HepG2 (cell line): ENCODE data around the gene PLPP3. TPM values are rescaled to one million over a fixed set of nuclear protein-coding genes. Genes with fewer than 3 reads are reported as not detected.

Experiments
- ATAC-seq: fragments of 200-7000 bp; cut with Tn5 transposase; 3 replicates; pipeline ENCODE4 v1.9.1; 2020; ENCODE audit warnings: mild to moderate bottlenecking, moderate library complexity
- BruUV-seq: library from RNA; stranded (reverse); fragments of 400-500 nt; replicated peaks from 2 replicates; lab custom pipeline; 2021; lab: Mats Ljungman, UMichigan
- CTCF ChIA-PET: fragments of 300-600 bp; formaldehyde crosslinking; extraction: SDS; loops from one replicate; lab custom pipeline; 2021; ENCODE audit warnings: low total read pairs, inconsistent platforms, low intra/inter-chr PET ratio; lab: Yijun Ruan, JAX
- POLR2A ChIA-PET: fragments of 350-600 bp; sonication (Branson Sonifier 250); formaldehyde crosslinking; loops from one replicate; lab custom pipeline; 2020; ENCODE audit warnings: antibody characterized with exemption, inconsistent platforms; lab: Yijun Ruan, JAX
- DNase-seq: peaks from one replicate; pipeline ENCODE4 v3.0.0-alpha.2; 2015; ENCODE audit warnings: low spot score
- FAIRE-seq: peaks from 3 replicates; lab custom pipeline; 2011; peaks lifted over from hg19 to GRCh38; lab: Jason Lieb, UNC
- H2AFZ ChIP-seq: one replicate; pipeline ENCODE4 v1.6.1; 2011; ENCODE audit warnings: low read length, inconsistent platforms
- H3K27ac ChIP-seq: fragments of 300-600 bp; 3 replicates; pipeline ENCODE4 v1.8.0; 2011; ENCODE audit warnings: mixed run types, mild to moderate bottlenecking, mixed read lengths, low read length, inconsistent platforms; ENCODE audit not compliant: insufficient read depth; ENCODE audit errors: extremely low read length
- H3K27me3 ChIP-seq, 2 experiments: fragments of 200-600 bp in 1 of 2; 2 replicates in 1 of 2; 3 replicates in 1 of 2; pipeline versions ENCODE4 v1.6.0 to v1.8.0; 2011; ENCODE audit warnings: low read length in 2 of 2, mild to moderate bottlenecking in 2 of 2, moderate library complexity in 2 of 2, inconsistent platforms in 1 of 2; ENCODE audit not compliant: insufficient read depth in 2 of 2, control insufficient read depth in 1 of 2
- H3K36me3 ChIP-seq, 2 experiments: fragments of 200-600 bp in 1 of 2; replicated peaks in 1 of 2; 2 replicates in 1 of 2; 3 replicates in 1 of 2; pipeline versions ENCODE4 v1.5.1 to v1.8.0; 2011; ENCODE audit warnings: low read length in 2 of 2, inconsistent platforms in 1 of 2; ENCODE audit not compliant: insufficient read depth in 2 of 2, control insufficient read depth in 1 of 2
- H3K4me1 ChIP-seq: 2 replicates; pipeline ENCODE4 v1.5.1; 2012; ENCODE audit warnings: low read length, inconsistent platforms; ENCODE audit not compliant: insufficient read depth
- H3K4me2 ChIP-seq: 2 replicates; pipeline ENCODE4 v1.6.0; 2011; ENCODE audit warnings: low read depth, low read length, inconsistent platforms
- H3K4me3 ChIP-seq, 3 experiments: fragments of 200-600 bp in 1 of 3; sonication (generic), shearing (Covaris generic) in 1 of 3; replicated peaks in 1 of 3; 2 replicates each; pipeline ENCODE4 v1.5.1; 2011 to 2016; ENCODE audit warnings: low read length in 3 of 3, inconsistent platforms in 2 of 3, low read depth in 2 of 3, mild to moderate bottlenecking in 2 of 3, control low read depth in 1 of 3, mixed read lengths in 1 of 3; ENCODE audit not compliant: insufficient read depth in 1 of 3
- H3K79me2 ChIP-seq: one replicate; pipeline ENCODE4 v1.6.1; 2011; ENCODE audit warnings: low read length, inconsistent platforms; ENCODE audit not compliant: insufficient read depth
- H3K9ac ChIP-seq: 2 replicates; pipeline ENCODE4 v1.6.0; 2011; ENCODE audit warnings: mild to moderate bottlenecking, low read depth, low read length, inconsistent platforms; ENCODE audit not compliant: insufficient read depth
- H3K9me3 ChIP-seq: 2 replicates; pipeline ENCODE4 v1.5.1; 2012; ENCODE audit warnings: mild to moderate bottlenecking, low read length
- H4K20me1 ChIP-seq: 2 replicates; pipeline ENCODE4 v1.6.0; 2011; ENCODE audit warnings: inconsistent platforms, mild to moderate bottlenecking, low read length, moderate library complexity; ENCODE audit not compliant: insufficient read depth
- ASH2L ChIP-seq: fragments of 300-600, 200-600 bp; sonication (generic); IDR thresholded peaks from 2 replicates; pipeline ENCODE4 v1.7.0; 2017; ENCODE audit warnings: low read depth, mild to moderate bottlenecking, moderate library complexity, mixed read lengths, low read length; ENCODE audit not compliant: insufficient read length
- CHD4 ChIP-seq: fragments of 200-600 bp; sonication (generic); IDR thresholded peaks from 2 replicates; pipeline ENCODE4 v1.7.0; 2017; ENCODE audit warnings: mild to moderate bottlenecking, low read length, borderline replicate concordance
- CREM ChIP-seq, 2 experiments: sonication (generic) in 1 of 2; formaldehyde crosslinking in 1 of 2; IDR thresholded peaks; 2 replicates each; pipeline versions ENCODE4 v1.4.0 to v1.6.1; 2016 to 2020; ENCODE audit warnings: antibody characterized with exemption in 1 of 2, mild to moderate bottlenecking in 1 of 2, missing genetic modification reagents in 1 of 2
- LCORL ChIP-seq, 2 experiments: fragments of 450-650 bp in 1 of 2; sonication (generic) in 1 of 2; formaldehyde crosslinking in 1 of 2; IDR thresholded peaks; 2 replicates each; pipeline versions ENCODE4 v1.5.0 to v1.6.1; 2017 to 2020; ENCODE audit warnings: antibody characterized with exemption in 1 of 2, missing genetic modification reagents in 1 of 2
- MTA1 ChIP-seq: sonication (generic); formaldehyde crosslinking; IDR thresholded peaks from 2 replicates; pipeline ENCODE4 v1.4.0; 2020; ENCODE audit warnings: missing genetic modification reagents, mild to moderate bottlenecking, borderline replicate concordance
- NONO ChIP-seq, 2 experiments: fragments of 450-650 bp in 1 of 2; sonication (generic) in 1 of 2; formaldehyde crosslinking in 1 of 2; IDR thresholded peaks in 1 of 2; conservative IDR thresholded peaks in 1 of 2; 2 replicates each; pipeline versions ENCODE4 v1.6.1 to v1.8.0; 2017 to 2022; ENCODE audit warnings: mild to moderate bottlenecking in 1 of 2, missing genetic modification reagents in 1 of 2, moderate library complexity in 1 of 2
- RBM22 ChIP-seq: fragments of 200-400 bp; formaldehyde crosslinking; optimal IDR thresholded peaks from 2 replicates; pipeline ENCODE3; 2017; ENCODE audit warnings: mild to moderate bottlenecking, low read length, moderate library complexity
- TGIF2 ChIP-seq: IDR thresholded peaks from 2 replicates; pipeline ENCODE4 v1.6.1; 2016; ENCODE audit warnings: control low read depth, missing compliant biosample characterization
- ZBTB20 ChIP-seq: sonication (generic); formaldehyde crosslinking; IDR thresholded peaks from 2 replicates; pipeline ENCODE4 v1.8.1; 2023; ENCODE audit warnings: missing genetic modification reagents, low read depth, mild to moderate bottlenecking, borderline replicate concordance
- ZNF558 ChIP-seq: sonication (generic); formaldehyde crosslinking; IDR thresholded peaks from 2 replicates; pipeline ENCODE4 v1.9.0; 2022; ENCODE audit warnings: mild to moderate bottlenecking, missing genetic modification reagents, borderline replicate concordance
- ZNF605 ChIP-seq: sonication (generic); formaldehyde crosslinking; IDR thresholded peaks from 2 replicates; pipeline ENCODE4 v1.8.0; 2022; ENCODE audit warnings: mild to moderate bottlenecking, missing genetic modification reagents
- ZNF652 ChIP-seq: IDR thresholded peaks from 2 replicates; pipeline ENCODE4 v1.6.1; 2016; ENCODE audit warnings: low read depth, borderline replicate concordance
- ZNF691 ChIP-seq: sonication (generic); formaldehyde crosslinking; IDR thresholded peaks from 2 replicates; pipeline ENCODE4 v1.4.0; 2020; ENCODE audit warnings: missing genetic modification reagents, low read depth, mild to moderate bottlenecking, borderline replicate concordance
- ZNF883 ChIP-seq: sonication (generic); formaldehyde crosslinking; IDR thresholded peaks from 2 replicates; pipeline ENCODE4 v1.5.1; 2020; ENCODE audit warnings: mild to moderate bottlenecking, missing genetic modification reagents; ENCODE audit errors: not compliant biosample characterization
- WGBS: methylation state at CpG from one replicate; pipeline ENCODE4 v1.1.6; 2017; ENCODE audit warnings: low lambda C conversion rate; 5-methylcytosine and 5-hydroxymethylcytosine counted together
- in situ Hi-C: cut with HindIII; loops from 2 replicates; pipeline ENCODE4 v1.10.0; 2017; ENCODE audit warnings: low pct_unique_long_range_greater_than_20kb; ENCODE audit not compliant: extremely low pct_ligation_motif_present
- intact Hi-C: fragments of 100-400 bp; cut with micrococcal nuclease; formaldehyde crosslinking; loops from one replicate; pipeline ENCODE4 v1.10.0; 2022; ENCODE audit not compliant: unreplicated experiment
- polyA plus RNA-seq, 8 experiments: library from polyadenylated mRNA; depleted of rRNA in 3 of 8; stranded (reverse) in 7 of 8; unstranded in 1 of 8; fragments of >200 nt; fragmentation: Illumina TruSeq in 4 of 8; extraction: Trizol in 4 of 8; gene quantifications; 2 replicates each; pipeline versions ENCODE4 v1.2.1 to v1.2.3, GENCODE V29; 2011 to 2016; ENCODE audit warnings: low read depth in 4 of 8, missing spikeins in 1 of 8, mixed read lengths in 1 of 8; ENCODE audit not compliant: insufficient read depth in 1 of 8
- total RNA-seq, 5 experiments: library from RNA; depleted of rRNA; stranded (reverse); fragments of >200 nt; fragmentation: Illumina TruSeq; extraction: Trizol; gene quantifications; 2 replicates each; pipeline ENCODE4 v1.2.3, GENCODE V29; 2016; ENCODE audit warnings: low read depth in 1 of 5

The PLPP3 gene
- total and polyA plus RNA-seq, 2 of the 13 experiments (the other 11 are each of a cell fraction or from before 2014, with no cell fraction given) = 49.7 to 65.8 TPM

DNA sequence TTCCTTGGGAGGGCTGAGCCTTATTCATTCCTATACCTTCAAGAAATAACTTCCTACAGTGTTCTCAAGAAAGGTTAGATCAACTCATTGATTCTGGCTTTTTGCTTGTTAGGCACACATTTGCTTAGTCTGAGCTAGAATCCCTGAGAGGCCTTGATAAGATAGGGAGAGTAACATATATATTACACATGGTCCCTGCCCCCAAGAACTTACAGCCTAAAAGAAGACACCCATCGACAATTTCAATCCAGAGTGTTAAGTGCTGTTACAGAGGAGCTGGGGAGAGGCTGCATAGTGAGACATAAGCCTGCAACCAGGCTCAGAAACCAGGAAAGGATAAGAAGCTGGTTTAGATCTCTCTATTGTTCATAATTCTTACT, 68.7 kb downstream of the PLPP3 start:
- no peak for DNase-seq
- H3K27ac ChIP-seq = peak overlapping the region; percentile 93

DNA sequence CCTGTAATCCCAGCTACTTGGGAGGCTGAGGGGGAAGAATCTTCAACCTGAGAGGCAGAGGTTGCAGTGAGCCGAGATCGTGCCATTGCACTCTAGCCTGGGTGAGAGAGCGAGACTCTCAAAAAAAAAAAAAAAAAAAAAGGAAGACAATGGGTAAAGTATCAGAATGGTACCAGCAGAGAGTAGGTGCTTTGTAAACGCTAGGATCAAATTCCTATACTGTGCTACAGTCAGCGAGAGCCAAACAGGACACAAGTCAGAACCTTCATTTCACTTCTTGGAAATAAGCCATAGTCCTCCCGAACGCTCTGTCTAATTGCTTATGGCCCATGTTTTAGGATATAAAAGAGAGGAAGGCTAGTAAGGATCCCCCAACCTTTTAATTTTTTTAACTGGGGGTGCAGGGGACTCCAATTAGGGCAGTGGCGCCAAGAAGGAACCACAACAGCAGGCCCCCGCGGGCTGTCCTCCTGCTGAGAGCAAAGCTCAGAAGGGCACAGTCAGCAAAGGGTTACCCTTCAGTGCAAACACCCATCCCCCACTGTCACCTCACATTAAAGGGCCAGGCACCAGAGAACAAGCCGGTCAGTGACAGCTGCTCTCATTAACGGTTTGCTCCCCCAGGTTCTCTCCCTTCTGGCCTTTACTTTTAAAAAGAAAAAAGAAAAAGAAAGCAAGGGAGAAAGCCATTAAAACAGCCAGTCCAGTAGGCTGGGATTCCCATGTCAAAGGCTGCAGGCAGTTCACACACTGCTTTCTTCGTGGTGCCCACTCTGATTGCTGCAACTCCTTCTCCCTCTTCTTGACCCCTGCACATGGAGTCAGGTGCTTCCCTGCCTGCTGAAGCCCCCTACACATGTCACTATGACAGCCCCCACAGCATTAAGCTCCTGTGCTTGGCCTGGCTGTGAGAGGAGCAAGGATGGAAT, 69.4 kb downstream of the PLPP3 start:
- no peaks in the 10 kb centered on the region for H3K9me3 ChIP-seq
- peak; percentile 57 for DNase-seq
- peak overlapping the region; percentile 93 for H3K27ac ChIP-seq
- in situ Hi-C loops (loop anchor here (5.0 to 10.0 kb wide), 3 partner anchors 62 to 315 kb away; no protein-coding TSS in a partner anchor), intact Hi-C loops (loop anchor here (2.0 to 10.0 kb wide), 4 partner anchors 15 to 273 kb away; no protein-coding TSS in a partner anchor)
- H3K4me3 ChIP-seq = peak overlapping the region in 1 of 3 experiments; percentile 31; a peak in 2 of 6 replicates
- peak overlapping the region; percentile 65 for H3K4me2 ChIP-seq
- peak; percentile 8; the same call in 2 of the 3 replicates for ATAC-seq
- H3K27me3 ChIP-seq = no peaks in the 10 kb centered on the region
- H3K79me2 ChIP-seq = peaks cover 52% of the 10 kb centered on the region
- CTCF ChIA-PET = no interaction called here
- BruUV-seq = no TSS peak
- no peaks in the 10 kb centered on the region for H4K20me1 ChIP-seq
- no peak overlapping the region for H2AFZ ChIP-seq
- peak; percentile 52 for FAIRE-seq
- peaks cover 81% of the 10 kb centered on the region for H3K4me1 ChIP-seq
- peaks cover 27 to 74% of the 10 kb centered on the region in 2 experiments for H3K36me3 ChIP-seq
- peak overlapping the region; percentile 50 for H3K9ac ChIP-seq
- POLR2A ChIA-PET = interaction anchor here (1.1 to 8.2 kb wide), 8 partner anchors 14 to 321 kb away, joined by 4 to 74 read pairs (median 16); partner anchors contain the start of gene PLPP3
- 35% methylated on average over 13 of the region's 13 CpGs for WGBS
- TF ChIP-seq ZNF883 (CRISPR knock-in tag) = no peak
- peak; percentile 86 for TF ChIP-seq RBM22
- TF ChIP-seq ZNF652 (CRISPR knock-in tag) = peak; percentile 99
- TF ChIP-seq CHD4 = no peak
- TF ChIP-seq ZNF691 = peak; percentile 27; the same call in 1 of the 2 replicates
- TF ChIP-seq ZNF605 (CRISPR knock-in tag) = 0 out of 2 replicates have a peak, but pooled peaks have one; percentile 30
- TF ChIP-seq ASH2L = peak; percentile 26
- peak; percentile 27; the same call in 1 of the 2 replicates for TF ChIP-seq CREM (IDR thresholded peaks at IDR 0.05)
- no peak for TF ChIP-seq CREM (CRISPR knock-in tag; IDR thresholded peaks at IDR 0.05)
- 0 out of 2 replicates have a peak, but pooled peaks have one; percentile 59 for TF ChIP-seq MTA1 (CRISPR knock-in tag)
- TF ChIP-seq ZNF558 (CRISPR knock-in tag) = no peak
- peak; percentile 80 for TF ChIP-seq TGIF2
- TF ChIP-seq ZBTB20 = no peak

More for the DNA sequence above, 68.7 kb downstream of the PLPP3 start:
- FAIRE-seq (no peak), ATAC-seq (no peak)
- no peak overlapping the region for H2AFZ ChIP-seq
- BruUV-seq = TSS peak; percentile 12
- H3K36me3 ChIP-seq = peaks cover 25 to 77% of the 10 kb centered on the region in 2 experiments
- no peak for TF ChIP-seq NONO (IDR thresholded peaks at IDR 0.05)
- TF ChIP-seq NONO (CRISPR knock-in tag; conservative IDR thresholded peaks at IDR 0.05) = no peak
- no peak for TF ChIP-seq LCORL (IDR thresholded peaks at IDR 0.05)
- TF ChIP-seq LCORL (CRISPR knock-in tag; IDR thresholded peaks at IDR 0.05) = 0 out of 2 replicates have a peak, but pooled peaks have one; percentile 5
- H3K9me3 ChIP-seq = no peaks in the 10 kb centered on the region
- POLR2A ChIA-PET = interaction anchor here (0.9 to 8.2 kb wide), 7 partner anchors 15 to 66 kb away, joined by 3 to 74 read pairs (median 16); partner anchors contain the start of gene PLPP3
- peak overlapping the region; percentile 50; the same call in 1 of the 2 replicates for H3K9ac ChIP-seq
- peak overlapping the region in 1 of 3 experiments; percentile 31; a peak in 2 of 6 replicates for H3K4me3 ChIP-seq
- in situ Hi-C loops = no loop called here
- 67% methylated on average over 1 of the region's 1 CpG for WGBS
- no peaks in the 10 kb centered on the region for H3K27me3 ChIP-seq
- H3K79me2 ChIP-seq = peaks cover 48% of the 10 kb centered on the region
- H3K4me2 ChIP-seq = peak overlapping the region; percentile 65
- intact Hi-C loops = no loop called here
- CTCF ChIA-PET = no interaction called here
- no peaks in the 10 kb centered on the region for H4K20me1 ChIP-seq
- H3K4me1 ChIP-seq = peaks cover 74% of the 10 kb centered on the region
